MM.1S (cell line): Measurements from ENCODE around the gene PIWIL1.

ENCODE experiments used
- DNase-seq: peaks from one replicate; pipeline ENCODE4 v3.0.0-alpha.2; 2015
- H2AFZ ChIP-seq: fragments of 300-600 bp; sonication (generic); 2 replicates; pipeline ENCODE4 v1.6.0; 2016; ENCODE audit warnings: antibody characterized with exemption, low read length
- H3F3A ChIP-seq: fragments of 300-600 bp; sonication (generic); 2 replicates; pipeline ENCODE4 v1.6.1; 2016; ENCODE audit warnings: mild to moderate bottlenecking, antibody characterized with exemption, low read length, moderate library complexity, mixed read lengths; ENCODE audit not compliant: insufficient read depth
- H3K27ac ChIP-seq: fragments of 300-600 bp; sonication (generic); 2 replicates; pipeline ENCODE4 v1.5.1; 2016; ENCODE audit warnings: mild to moderate bottlenecking, low read length
- H3K27me3 ChIP-seq: fragments of 300-600 bp; sonication (generic); replicated peaks from 2 replicates; pipeline ENCODE4 v1.6.0; 2016; ENCODE audit warnings: low read length; ENCODE audit not compliant: insufficient read depth
- H3K36me3 ChIP-seq: fragments of 300-600 bp; sonication (generic); replicated peaks from 2 replicates; pipeline ENCODE4 v1.6.1; 2016; ENCODE audit warnings: mild to moderate bottlenecking, low read length, mixed read lengths; ENCODE audit not compliant: insufficient read depth
- H3K4me1 ChIP-seq: fragments of 300-600 bp; sonication (generic); 2 replicates; pipeline ENCODE4 v1.6.1; 2016; ENCODE audit warnings: low read length, mixed read lengths
- H3K4me2 ChIP-seq: fragments of 300-600 bp; sonication (generic); 2 replicates; pipeline ENCODE4 v1.6.0; 2016; ENCODE audit warnings: low read depth, low read length
- H3K4me3 ChIP-seq: fragments of 300-600 bp; sonication (generic); 2 replicates; pipeline ENCODE4 v1.5.1; 2016; ENCODE audit warnings: low read length, mixed read lengths
- H3K79me2 ChIP-seq: fragments of 300-600 bp; sonication (generic); 2 replicates; pipeline ENCODE4 v1.6.1; 2016; ENCODE audit warnings: mixed run types, low read length, mixed read lengths
- H3K9ac ChIP-seq: fragments of 300-600 bp; sonication (generic); 2 replicates; pipeline ENCODE4 v1.6.1; 2016; ENCODE audit warnings: low read length, mixed read lengths
- H3K9me2 ChIP-seq: fragments of 300-600 bp; sonication (generic); replicated peaks from 2 replicates; pipeline ENCODE4 v1.6.1; 2016; ENCODE audit warnings: mild to moderate bottlenecking, low read length, mixed read lengths; ENCODE audit not compliant: insufficient read depth
- H3K9me3 ChIP-seq: fragments of 300-600 bp; sonication (generic); replicated peaks from 2 replicates; pipeline ENCODE4 v1.6.1; 2016; ENCODE audit warnings: mild to moderate bottlenecking, low read length, mixed read lengths; ENCODE audit not compliant: insufficient read depth
- H4K20me1 ChIP-seq: fragments of 300-600 bp; sonication (generic); 2 replicates; pipeline ENCODE4 v1.6.1; 2016; ENCODE audit warnings: mild to moderate bottlenecking, low read length, moderate library complexity, mixed read lengths; ENCODE audit not compliant: insufficient read depth
- CTCF ChIP-seq: fragments of 300-600 bp; sonication (generic); IDR thresholded peaks from 2 replicates; pipeline ENCODE4 v1.5.1; 2016; ENCODE audit warnings: antibody characterized with exemption, low read length, mixed read lengths
- EZH2 ChIP-seq: fragments of 300-600 bp; sonication (generic); optimal IDR thresholded peaks from 2 replicates; pipeline ENCODE3; 2017; ENCODE audit warnings: low read depth, mild to moderate bottlenecking, antibody characterized with exemption, low read length, mixed read lengths
- EZH2phosphoT487 ChIP-seq: fragments of 300-600 bp; sonication (generic); IDR thresholded peaks from 2 replicates; pipeline ENCODE4 v1.6.1; 2018; ENCODE audit warnings: antibody characterized with exemption, low read length

PIWIL1 gene

GRCh38 chr12:130347588-130347987, 9.9 kb downstream of the PIWIL1 start:
- H3K79me2 ChIP-seq: no peaks in the 10 kb centered on the region
- H3K9me3 ChIP-seq: no peaks in the 10 kb centered on the region
- H3K27ac ChIP-seq: no peak overlapping the region
- H3K4me3 ChIP-seq: no peak overlapping the region
- DNase-seq: no peak
- no peak overlapping the region for H3K9ac ChIP-seq
- H3K4me2 ChIP-seq: no peak overlapping the region
- H3F3A ChIP-seq: no peaks in the 10 kb centered on the region
- TF ChIP-seq CTCF (no peak), EZH2phosphoT487 (no peak), EZH2 (no peak)
- H3K4me1 ChIP-seq: no peaks in the 10 kb centered on the region
- no peaks in the 10 kb centered on the region for H3K9me2 ChIP-seq
- no peaks in the 10 kb centered on the region for H3K36me3 ChIP-seq
- H3K27me3 ChIP-seq: no peaks in the 10 kb centered on the region
- no peak overlapping the region for H2AFZ ChIP-seq
- no peaks in the 10 kb centered on the region for H4K20me1 ChIP-seq

GRCh38 chr12:130350715-130351114, 13.0 kb downstream of the PIWIL1 start:
- no peak overlapping the region for H3K27ac ChIP-seq
- TF ChIP-seq EZH2 (no peak), CTCF (no peak), EZH2phosphoT487 (no peak)
- no peaks in the 10 kb centered on the region for H3K79me2 ChIP-seq
- H3K4me3 ChIP-seq: no peak overlapping the region
- H3K27me3 ChIP-seq: no peaks in the 10 kb centered on the region
- no peaks in the 10 kb centered on the region for H3K9me3 ChIP-seq
- DNase-seq: no peak
- no peak overlapping the region for H3K4me2 ChIP-seq
- H3K9ac ChIP-seq: no peak overlapping the region
- no peaks in the 10 kb centered on the region for H3K9me2 ChIP-seq
- no peaks in the 10 kb centered on the region for H3K4me1 ChIP-seq
- no peaks in the 10 kb centered on the region for H3F3A ChIP-seq
- H2AFZ ChIP-seq: no peak overlapping the region
- no peaks in the 10 kb centered on the region for H3K36me3 ChIP-seq
- H4K20me1 ChIP-seq: no peaks in the 10 kb centered on the region

GRCh38 chr12:130351326-130351725, 13.6 kb downstream of the PIWIL1 start:
- no peaks in the 10 kb centered on the region for H3K9me2 ChIP-seq
- no peak overlapping the region for H3K27ac ChIP-seq
- no peak overlapping the region for H3K4me3 ChIP-seq
- no peak overlapping the region for H3K9ac ChIP-seq
- no peak overlapping the region for H2AFZ ChIP-seq
- no peaks in the 10 kb centered on the region for H3K79me2 ChIP-seq
- H3K27me3 ChIP-seq: no peaks in the 10 kb centered on the region
- no peaks in the 10 kb centered on the region for H3K9me3 ChIP-seq
- no peak overlapping the region for H3K4me2 ChIP-seq
- no peaks in the 10 kb centered on the region for H3F3A ChIP-seq
- H3K4me1 ChIP-seq: no peaks in the 10 kb centered on the region
- TF ChIP-seq EZH2phosphoT487: no peak
- no peak for TF ChIP-seq EZH2
- no peak for TF ChIP-seq CTCF
- H4K20me1 ChIP-seq: no peaks in the 10 kb centered on the region
- DNase-seq: no peak
- no peaks in the 10 kb centered on the region for H3K36me3 ChIP-seq

GRCh38 chr12:130353081-130353480, 15.4 kb downstream of the PIWIL1 start:
- H3K4me3 ChIP-seq: no peak overlapping the region
- no peak overlapping the region for H2AFZ ChIP-seq
- H3K4me1 ChIP-seq: no peaks in the 10 kb centered on the region
- H3K9ac ChIP-seq: no peak overlapping the region
- H3K36me3 ChIP-seq: no peaks in the 10 kb centered on the region
- H3K9me3 ChIP-seq: no peaks in the 10 kb centered on the region
- no peaks in the 10 kb centered on the region for H3F3A ChIP-seq
- no peaks in the 10 kb centered on the region for H3K27me3 ChIP-seq
- no peaks in the 10 kb centered on the region for H3K79me2 ChIP-seq
- no peak for TF ChIP-seq EZH2
- TF ChIP-seq CTCF: no peak
- TF ChIP-seq EZH2phosphoT487: no peak
- no peak overlapping the region for H3K27ac ChIP-seq
- DNase-seq: no peak
- H3K9me2 ChIP-seq: no peaks in the 10 kb centered on the region
- no peak overlapping the region for H3K4me2 ChIP-seq
- no peaks in the 10 kb centered on the region for H4K20me1 ChIP-seq
